Stimulated activated CD4-positive, alpha-beta T cell treated with anti-CD3 and anti-CD28 coated beads, Interleukin-15, amount 100 ng/mL, for 48 hours (primary cell): ENCODE data around the gene GLTPD2.

Experiments used
- DNase-seq, 2 donors: peaks; one replicate each; pipeline ENCODE4 v3.0.0-alpha.2; 2020; ENCODE audit warnings: low read depth in 2 of 2

The GLTPD2 gene

DNA sequence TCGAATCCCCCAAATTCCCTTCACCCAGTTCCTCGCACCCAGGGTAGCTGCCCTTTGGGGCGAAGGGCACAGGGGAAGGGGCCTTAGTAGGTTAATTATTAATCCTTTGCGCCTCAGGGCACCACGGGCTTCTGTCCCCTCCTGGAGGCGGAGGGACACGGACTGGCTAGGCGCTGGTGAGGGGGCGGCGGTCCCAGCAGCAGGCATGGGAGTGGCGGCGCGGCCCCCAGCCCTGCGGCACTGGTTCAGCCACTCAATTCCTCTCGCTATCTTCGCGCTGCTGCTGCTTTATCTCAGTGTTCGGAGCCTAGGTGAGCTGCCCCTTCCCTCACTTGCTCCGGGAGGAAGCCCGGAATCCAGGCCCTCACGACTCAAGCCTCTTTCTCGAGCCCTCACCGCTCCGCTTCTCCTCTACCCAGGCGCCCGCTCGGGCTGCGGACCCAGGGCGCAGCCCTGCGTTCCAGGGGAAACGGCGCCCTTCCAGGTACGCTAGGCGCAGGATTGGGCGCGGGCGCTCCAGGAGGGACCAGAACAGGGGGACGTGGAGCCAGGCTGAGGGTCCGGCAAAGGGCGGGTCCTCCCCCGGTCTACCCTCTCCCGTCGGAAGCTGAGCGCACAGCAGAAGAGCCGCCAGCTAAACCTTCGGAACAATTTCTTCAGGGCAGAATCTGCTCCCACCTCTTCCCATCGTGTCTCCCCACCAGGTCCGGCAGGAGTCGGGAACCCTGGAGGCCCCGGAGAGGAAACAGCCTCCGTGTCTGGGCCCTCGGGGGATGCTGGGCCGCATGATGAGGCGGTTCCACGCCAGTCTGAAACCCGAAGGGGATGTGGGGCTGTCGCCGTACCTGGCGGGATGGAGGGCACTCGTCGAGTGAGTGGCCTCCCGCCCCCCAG lies at the start of gene GLTPD2:
Gene GLTPD2 (plus strand): TSS at position 158 of the 894 bp plus-strand sequence. CDS start 48 bp downstream, at position 206.
- DNase-seq, result no peak

DNA sequence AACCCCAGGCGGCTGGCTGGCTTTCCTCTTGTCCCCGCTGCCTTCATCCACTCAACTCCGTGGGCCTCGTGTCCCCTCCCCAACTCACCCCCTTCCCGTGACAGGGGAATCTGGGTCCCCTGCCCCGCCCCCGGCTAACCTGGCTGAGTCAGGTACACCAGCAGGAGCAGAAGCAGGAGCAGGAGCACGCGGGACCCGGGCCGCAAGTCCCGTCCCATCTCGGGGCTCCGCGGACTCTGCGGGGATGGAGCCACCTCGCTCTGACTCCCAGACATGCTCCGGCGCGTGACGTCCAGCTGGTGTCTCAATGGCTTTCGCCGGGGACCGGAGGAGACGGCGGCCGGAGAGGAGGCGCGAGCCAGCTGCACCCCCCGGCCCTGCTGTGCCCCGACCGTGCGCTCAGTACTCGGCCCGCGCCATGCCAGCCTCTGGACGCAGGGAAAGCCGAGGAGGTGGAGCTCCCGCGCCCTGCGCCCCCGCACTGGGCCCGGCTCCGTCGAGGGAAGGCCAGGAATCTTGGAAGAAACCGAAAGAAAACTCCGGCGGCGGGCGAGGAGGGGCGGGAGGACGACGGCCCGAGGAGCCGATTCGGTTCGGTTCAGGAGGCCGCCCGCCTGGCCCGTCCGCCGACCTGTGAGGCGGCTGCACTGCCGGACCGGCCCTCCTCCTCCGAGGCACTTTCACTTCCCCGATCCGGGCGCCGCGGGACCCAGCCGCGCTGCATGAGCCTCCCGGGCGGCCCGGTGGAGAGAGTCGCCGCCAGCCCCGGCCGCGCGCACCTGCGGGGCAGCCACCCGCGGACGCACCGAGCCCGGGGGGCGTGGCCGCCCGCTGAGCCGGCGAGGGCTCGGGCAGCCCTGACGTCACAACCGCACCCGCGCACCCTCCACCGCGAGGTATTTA lies 49.4 kb upstream of the GLTPD2 start, which contains the start of the genes CXCL16 and ZMYND15:
Gene CXCL16 (minus strand): TSS at position 807 of the 903 bp plus-strand sequence. CDS start 589 bp downstream, at position 218.
Gene ZMYND15 (plus strand): TSS at position 712 of the 903 bp plus-strand sequence. CDS start 716 bp downstream, outside the sequence.
- no peak for DNase-seq

GRCh38 chr17:4740025-4740351 lies 48.8 kb upstream of the GLTPD2 start:
- no peak for DNase-seq

- DNase-seq, result no peak
Observed at GRCh38 chr17:4740584-4740983, 48.2 kb upstream of the GLTPD2 start.

DNA sequence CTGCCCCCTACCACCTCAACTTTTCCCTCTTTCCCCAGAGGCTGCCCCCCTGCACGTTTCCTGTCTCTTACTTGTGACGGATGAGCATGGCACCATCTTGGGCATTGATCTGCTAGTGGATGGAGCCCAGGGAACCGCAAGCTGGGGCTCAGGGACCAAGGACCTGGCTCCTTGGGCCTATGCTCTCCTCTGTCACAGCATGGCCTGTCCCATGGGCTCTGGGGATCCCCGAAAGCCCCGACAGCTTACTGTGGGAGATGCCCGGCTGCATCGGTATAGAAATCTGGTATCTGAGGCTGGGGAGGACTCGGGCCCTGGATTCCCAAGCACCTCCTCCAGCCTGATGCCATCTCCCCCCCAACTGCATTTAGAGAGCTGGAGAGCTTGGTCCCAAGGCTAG lies 47.2 kb upstream of the GLTPD2 start:
- DNase-seq, result no peak

- no peak for DNase-seq
Observed at GRCh38 chr17:4742133-4742532, 46.6 kb upstream of the GLTPD2 start.

GRCh38 chr17:4742629-4743028 lies 46.1 kb upstream of the GLTPD2 start:
- DNase-seq, result no peak

- no peak for DNase-seq
Observed at GRCh38 chr17:4743216-4743615, 45.5 kb upstream of the GLTPD2 start.

- no peak for DNase-seq
Observed at GRCh38 chr17:4743898-4744297, 44.9 kb upstream of the GLTPD2 start.

DNA sequence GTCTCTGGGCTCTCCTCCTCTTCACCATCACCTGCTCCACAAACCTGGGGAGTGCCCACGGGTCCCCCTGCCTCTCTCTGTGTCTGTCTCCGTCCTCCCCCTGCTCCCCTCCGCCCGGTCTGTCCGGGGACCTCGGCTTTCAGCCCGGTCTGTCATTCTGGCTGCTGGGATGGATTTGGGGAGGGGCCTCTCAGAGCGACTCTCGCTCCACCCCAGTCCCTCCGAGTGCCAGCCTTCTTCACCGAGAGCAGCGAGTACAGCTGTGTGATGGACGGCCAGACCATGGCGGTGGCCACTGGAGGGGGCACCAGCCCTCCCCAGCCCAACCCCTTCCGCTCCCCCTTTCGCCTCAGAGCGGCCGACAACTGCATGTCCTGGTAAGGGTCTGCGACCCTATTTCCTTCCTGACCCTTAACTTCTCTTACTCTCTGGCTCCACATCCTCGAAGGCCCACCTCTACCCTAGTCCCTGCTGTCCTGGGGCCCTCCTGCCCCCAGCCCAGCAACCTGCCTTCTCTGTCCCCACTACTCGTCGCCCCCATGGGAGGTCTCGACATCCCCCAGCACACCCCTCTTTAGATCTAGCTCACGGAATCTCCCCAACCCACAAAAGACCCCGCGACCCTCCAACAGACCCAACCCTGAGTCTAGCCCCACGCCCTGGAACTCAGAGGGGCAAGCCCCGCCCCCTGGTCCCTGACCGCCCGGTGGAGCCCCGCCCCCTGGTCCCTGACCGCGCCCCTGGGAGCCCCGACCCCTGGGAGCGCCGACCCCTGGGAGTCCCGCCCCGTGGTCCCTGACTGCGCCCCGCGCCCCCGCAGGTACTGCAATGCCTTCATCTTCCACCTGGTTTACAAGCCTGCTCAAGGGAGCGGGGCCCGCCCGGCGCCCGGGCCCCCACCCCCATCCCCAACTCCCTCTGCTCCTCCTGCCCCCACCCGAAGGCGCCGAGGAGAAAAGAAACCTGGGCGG lies 43.5 kb upstream of the GLTPD2 start:
- no peak for DNase-seq

DNA sequence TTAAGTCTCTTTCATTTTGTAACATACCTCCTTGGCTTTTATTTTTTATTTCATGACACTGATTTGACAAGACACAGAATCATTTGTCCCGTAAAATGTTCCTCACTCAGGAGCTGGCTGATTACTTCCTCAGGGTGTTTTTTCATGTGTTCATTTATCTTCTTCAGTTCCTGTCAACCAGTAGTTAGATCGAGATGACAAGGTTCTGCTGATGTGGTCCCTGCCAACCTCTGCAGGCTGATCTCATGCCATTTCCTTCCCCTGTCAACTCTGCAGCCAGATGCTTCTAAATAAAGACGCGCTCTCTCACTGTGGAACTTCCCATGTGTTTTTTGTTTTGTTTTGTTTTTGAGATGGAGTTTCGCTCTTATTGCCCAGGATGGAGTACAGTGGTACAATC lies 40.9 kb upstream of the GLTPD2 start:
- DNase-seq, result no peak

- no peak for DNase-seq
Observed at GRCh38 chr17:4748686-4749085, 40.1 kb upstream of the GLTPD2 start.

- DNase-seq, result no peak
Observed at GRCh38 chr17:4750606-4751005, 38.2 kb upstream of the GLTPD2 start.

GRCh38 chr17:4751932-4752331 lies 36.8 kb upstream of the GLTPD2 start:
- no peak for DNase-seq

GRCh38 chr17:4753392-4753791 lies 35.4 kb upstream of the GLTPD2 start:
- no peak for DNase-seq

DNA sequence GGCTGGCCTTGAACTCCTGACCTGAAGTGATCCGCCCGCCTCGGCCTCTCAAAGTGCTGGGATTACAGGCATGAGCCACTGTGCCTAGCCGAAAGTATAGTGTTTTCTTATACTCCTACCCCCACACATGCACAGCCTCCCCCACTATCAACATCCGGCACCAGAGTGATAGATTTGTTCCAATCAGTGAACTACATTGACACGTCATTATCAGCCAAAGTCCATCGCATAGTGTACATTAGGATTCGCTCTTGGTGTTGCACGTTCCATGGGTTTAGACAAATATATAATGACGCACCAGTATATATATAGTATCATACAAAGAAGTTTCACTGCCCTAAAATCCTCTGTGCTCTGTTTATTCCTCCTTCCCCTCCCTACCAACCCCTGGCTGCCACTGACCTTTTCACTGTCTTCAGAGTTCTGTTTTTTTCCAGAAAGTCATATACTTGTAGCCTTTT lies 29.0 kb upstream of the GLTPD2 start:
- DNase-seq, result no peak

GRCh38 chr17:4764595-4764994 lies 24.2 kb upstream of the GLTPD2 start:
- DNase-seq, result no peak

- no peak for DNase-seq
Observed at GRCh38 chr17:4766201-4766600, 22.6 kb upstream of the GLTPD2 start.

- no peak for DNase-seq
Observed at GRCh38 chr17:4766723-4767122, 22.0 kb upstream of the GLTPD2 start.

DNA sequence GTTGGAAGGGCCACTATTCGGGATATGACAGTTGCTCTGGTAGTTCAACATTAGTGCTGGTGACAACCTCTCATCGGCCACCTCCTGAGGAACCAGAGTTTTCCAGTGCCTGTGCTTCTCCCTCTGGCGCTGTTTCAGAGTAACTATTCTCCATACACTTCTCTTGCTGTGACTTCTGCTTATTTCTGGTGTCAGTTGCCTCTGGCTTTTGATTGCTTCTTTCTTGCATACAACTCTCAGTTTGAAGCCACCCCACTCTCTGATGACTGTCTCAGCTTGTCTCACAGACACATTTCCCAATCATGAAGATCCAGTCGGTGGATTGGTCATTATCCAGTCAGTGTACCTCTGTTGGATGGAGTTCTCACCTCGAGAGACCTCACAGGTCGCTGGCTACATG lies 20.5 kb upstream of the GLTPD2 start:
- DNase-seq, result no peak

GRCh38 chr17:4769628-4770027 lies 19.1 kb upstream of the GLTPD2 start:
- DNase-seq, result no peak
